DND-41 (cell line): ENCODE results near the gene UBR3.

ENCODE experiments used
- ATAC-seq: fragments of 200-7000 bp; cut with Tn5 transposase; 3 replicates; pipeline ENCODE4 v1.9.1; 2021; ENCODE audit warnings: low read depth; ENCODE audit not compliant: insufficient read depth
- DNase-seq: peaks from one replicate; pipeline ENCODE4 v3.0.0-alpha.2; 2020
- H2AFZ ChIP-seq: 2 replicates; pipeline ENCODE4 v1.6.0; 2012; ENCODE audit warnings: low read depth, low read length
- H3K27ac ChIP-seq: 2 replicates; pipeline ENCODE4 v1.5.1; 2012; ENCODE audit warnings: low read length, inconsistent platforms
- H3K27me3 ChIP-seq: fragments of 200-600 bp; sonication (generic); 2 replicates; pipeline ENCODE4 v1.6.0; 2012; ENCODE audit warnings: low read length, mild to moderate bottlenecking, inconsistent platforms; ENCODE audit not compliant: insufficient read depth, poor library complexity
- H3K36me3 ChIP-seq: 2 replicates; pipeline ENCODE4 v1.5.1; 2012; ENCODE audit warnings: low read length, inconsistent platforms; ENCODE audit not compliant: insufficient read depth
- H3K4me1 ChIP-seq: 2 replicates; pipeline ENCODE4 v1.5.1; 2012; ENCODE audit warnings: mild to moderate bottlenecking, low read length; ENCODE audit not compliant: insufficient read depth
- H3K4me2 ChIP-seq: 2 replicates; pipeline ENCODE4 v1.6.0; 2012; ENCODE audit warnings: mild to moderate bottlenecking, moderate library complexity, low read length, inconsistent platforms; ENCODE audit not compliant: insufficient read depth
- H3K4me3 ChIP-seq, 2 experiments: fragments of 200-600 bp in 1 of 2; shearing (Covaris generic) in 1 of 2; 2 replicates each; pipeline ENCODE4 v1.5.1; 2012 to 2016; ENCODE audit warnings: inconsistent platforms in 2 of 2, low read length in 2 of 2, mild to moderate bottlenecking in 2 of 2, low read depth in 1 of 2, moderate library complexity in 1 of 2
- H3K79me2 ChIP-seq: 2 replicates; pipeline ENCODE4 v1.6.0; 2012; ENCODE audit warnings: low read length, inconsistent platforms; ENCODE audit not compliant: insufficient read depth
- H3K9ac ChIP-seq: 2 replicates; pipeline ENCODE4 v1.6.0; 2012; ENCODE audit warnings: low read depth, mild to moderate bottlenecking, inconsistent platforms, low read length, moderate library complexity
- H3K9me3 ChIP-seq: 2 replicates; pipeline ENCODE4 v1.5.1; 2012; ENCODE audit warnings: low read length, moderate library complexity, mild to moderate bottlenecking, inconsistent platforms; ENCODE audit not compliant: insufficient read depth, severe bottlenecking
- H4K20me1 ChIP-seq: 2 replicates; pipeline ENCODE4 v1.6.0; 2012; ENCODE audit warnings: low read length; ENCODE audit not compliant: insufficient read depth
- EZH2 ChIP-seq: IDR thresholded peaks from 3 replicates; pipeline ENCODE4 v1.6.1; 2012; ENCODE audit warnings: borderline replicate concordance, low read depth, mild to moderate bottlenecking, moderate library complexity, low read length, inconsistent platforms; ENCODE audit not compliant: severe bottlenecking
- TF ChIP-seq, protein P1 (sequence below): IDR thresholded peaks from 2 replicates; pipeline ENCODE4 v1.5.1; 2012; ENCODE audit warnings: borderline replicate concordance, low read length, moderate library complexity, mild to moderate bottlenecking; ENCODE audit not compliant: poor library complexity, severe bottlenecking; ENCODE audit errors: extremely low read depth

Gene UBR3

DNA sequence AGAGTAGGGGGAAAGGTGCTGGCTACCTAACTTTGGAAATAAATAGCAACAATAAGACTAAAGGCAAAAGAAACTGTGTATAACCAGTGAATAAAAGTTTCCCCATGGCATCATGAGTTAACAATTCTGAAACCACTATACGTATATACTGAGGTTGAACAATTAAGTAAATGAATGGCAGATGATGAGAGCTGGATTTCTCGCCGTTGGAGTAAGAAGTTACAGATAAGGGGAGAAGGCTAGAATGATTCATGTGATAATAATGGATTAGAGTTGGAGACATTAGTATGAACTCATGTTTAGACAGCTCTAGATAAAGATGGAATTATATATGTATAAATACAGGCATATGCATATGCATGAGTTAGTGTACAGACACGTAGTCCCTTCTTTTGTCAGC lies 152.7 kb downstream of the UBR3 start:
- no peak overlapping the region for H3K9ac ChIP-seq
- peaks cover 3% of the 10 kb centered on the region; the same call in 1 of the 2 replicates for H3K79me2 ChIP-seq
- H3K9me3 ChIP-seq: peaks cover 13% of the 10 kb centered on the region
- no peak overlapping the region for H3K4me2 ChIP-seq
- H3K36me3 ChIP-seq: peaks cover 32% of the 10 kb centered on the region
- no peaks in the 10 kb centered on the region for H4K20me1 ChIP-seq
- H2AFZ ChIP-seq: no peak overlapping the region
- no peak overlapping the region for H3K27ac ChIP-seq
- no peaks in the 10 kb centered on the region for H3K4me1 ChIP-seq
- DNase-seq (no peak), ATAC-seq (no peak)
- H3K27me3 ChIP-seq: no peaks in the 10 kb centered on the region
- no peak overlapping the region for H3K4me3 ChIP-seq
- TF ChIP-seq, protein P1, sequence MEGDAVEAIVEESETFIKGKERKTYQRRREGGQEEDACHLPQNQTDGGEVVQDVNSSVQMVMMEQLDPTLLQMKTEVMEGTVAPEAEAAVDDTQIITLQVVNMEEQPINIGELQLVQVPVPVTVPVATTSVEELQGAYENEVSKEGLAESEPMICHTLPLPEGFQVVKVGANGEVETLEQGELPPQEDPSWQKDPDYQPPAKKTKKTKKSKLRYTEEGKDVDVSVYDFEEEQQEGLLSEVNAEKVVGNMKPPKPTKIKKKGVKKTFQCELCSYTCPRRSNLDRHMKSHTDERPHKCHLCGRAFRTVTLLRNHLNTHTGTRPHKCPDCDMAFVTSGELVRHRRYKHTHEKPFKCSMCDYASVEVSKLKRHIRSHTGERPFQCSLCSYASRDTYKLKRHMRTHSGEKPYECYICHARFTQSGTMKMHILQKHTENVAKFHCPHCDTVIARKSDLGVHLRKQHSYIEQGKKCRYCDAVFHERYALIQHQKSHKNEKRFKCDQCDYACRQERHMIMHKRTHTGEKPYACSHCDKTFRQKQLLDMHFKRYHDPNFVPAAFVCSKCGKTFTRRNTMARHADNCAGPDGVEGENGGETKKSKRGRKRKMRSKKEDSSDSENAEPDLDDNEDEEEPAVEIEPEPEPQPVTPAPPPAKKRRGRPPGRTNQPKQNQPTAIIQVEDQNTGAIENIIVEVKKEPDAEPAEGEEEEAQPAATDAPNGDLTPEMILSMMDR: no peak
- TF ChIP-seq EZH2: no peak

DNA sequence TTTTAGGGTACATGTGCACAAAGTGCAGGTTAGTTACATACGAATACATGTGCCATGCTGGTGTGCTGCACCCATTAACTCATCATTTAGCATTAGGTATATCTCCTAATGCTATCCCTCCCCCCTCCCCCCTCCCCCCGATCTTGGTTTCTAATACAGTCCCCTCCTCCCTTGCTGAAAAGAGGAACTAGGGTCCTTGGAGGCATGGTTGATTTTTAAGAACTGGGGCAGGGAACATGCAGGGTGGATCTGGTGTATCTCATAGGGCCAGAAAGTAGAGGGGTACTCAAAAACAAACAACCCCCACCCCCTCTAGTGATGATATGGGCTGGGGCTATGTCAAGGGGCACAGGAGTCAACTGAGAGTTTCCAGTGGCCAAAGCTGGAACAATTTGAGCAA lies 153.4 kb downstream of the UBR3 start:
- Histone ChIP-seq H3K36me3 (peaks cover 28% of the 10 kb centered on the region), H3K9me3 (peaks cover 8% of the 10 kb centered on the region), H3K4me3 (no peak overlapping the region), H3K27ac (no peak overlapping the region), H3K9ac (no peak overlapping the region), H2AFZ (no peak overlapping the region), H3K27me3 (no peaks in the 10 kb centered on the region), H3K4me1 (no peaks in the 10 kb centered on the region), H4K20me1 (no peaks in the 10 kb centered on the region), H3K79me2 (peaks cover 3% of the 10 kb centered on the region; the same call in 1 of the 2 replicates), H3K4me2 (no peak overlapping the region)
- ATAC-seq: no peak
- no peak for TF ChIP-seq EZH2
- TF ChIP-seq, protein P1: no peak
- DNase-seq: no peak

DNA sequence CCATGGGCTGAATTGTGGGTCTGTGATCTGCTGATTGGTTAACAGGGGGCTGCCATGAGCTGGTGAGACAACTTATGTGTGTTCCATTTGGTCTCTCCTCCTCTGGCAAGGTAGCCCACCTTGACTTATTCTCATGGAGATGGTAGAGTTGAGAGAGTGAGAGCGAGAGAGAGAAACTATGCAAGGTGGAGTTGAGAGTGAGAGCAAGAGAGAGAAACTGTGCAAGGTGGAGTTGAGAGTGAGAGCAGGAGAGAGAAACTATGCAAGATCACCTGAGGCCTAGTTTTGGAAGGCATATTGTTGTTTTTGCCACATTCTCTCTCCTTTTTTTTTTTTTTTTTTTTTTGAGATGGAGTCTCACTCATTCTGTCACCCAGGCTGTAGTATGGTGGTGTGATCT lies 155.7 kb downstream of the UBR3 start:
- ATAC-seq: no peak
- no peaks in the 10 kb centered on the region for H3K9me3 ChIP-seq
- H3K9ac ChIP-seq: no peak overlapping the region
- no peak for DNase-seq
- peaks cover 20% of the 10 kb centered on the region for H3K36me3 ChIP-seq
- H3K79me2 ChIP-seq: no peaks in the 10 kb centered on the region
- H3K27ac ChIP-seq: no peak overlapping the region
- no peak overlapping the region for H2AFZ ChIP-seq
- H3K4me1 ChIP-seq: no peaks in the 10 kb centered on the region
- H3K4me2 ChIP-seq: no peak overlapping the region
- TF ChIP-seq, protein P1: no peak
- TF ChIP-seq EZH2: no peak
- no peak overlapping the region for H3K4me3 ChIP-seq
- no peaks in the 10 kb centered on the region for H4K20me1 ChIP-seq
- H3K27me3 ChIP-seq: no peaks in the 10 kb centered on the region

- H2AFZ ChIP-seq: no peak overlapping the region
- DNase-seq: no peak
- ATAC-seq: no peak
- no peaks in the 10 kb centered on the region for H3K27me3 ChIP-seq
- H3K9me3 ChIP-seq: no peaks in the 10 kb centered on the region
- no peaks in the 10 kb centered on the region for H3K4me1 ChIP-seq
- no peak for TF ChIP-seq EZH2
- TF ChIP-seq, protein P1: no peak
- H3K27ac ChIP-seq: no peak overlapping the region
- H3K9ac ChIP-seq: no peak overlapping the region
- H3K4me2 ChIP-seq: no peak overlapping the region
- peaks cover 14% of the 10 kb centered on the region for H3K36me3 ChIP-seq
- H3K4me3 ChIP-seq: no peak overlapping the region
- H4K20me1 ChIP-seq: no peaks in the 10 kb centered on the region
- no peaks in the 10 kb centered on the region for H3K79me2 ChIP-seq
Observed at GRCh38 chr2:169983506-169983905, 156.3 kb downstream of the UBR3 start.
